Left ventricle myocardium inferior (tissue), 1 donor: ENCODE results near the gene MACROD2. TPM values are rescaled to one million over a fixed set of nuclear protein-coding genes. Genes with fewer than 3 reads are reported as not detected.

Source experiments
- DNase-seq: peaks from one replicate; pipeline ENCODE4 v3.0.0-alpha.2; 2020
- H3K27ac ChIP-seq: fragments of 200-600 bp; replicated peaks from 2 replicates; pipeline ENCODE4 v1.8.0; 2021
- H3K27me3 ChIP-seq: fragments of 200-600 bp; 2 replicates; pipeline ENCODE4 v1.8.0; 2021; ENCODE audit warnings: low read depth
- H3K36me3 ChIP-seq: fragments of 200-600 bp; 2 replicates; pipeline ENCODE4 v1.8.0; 2021
- H3K4me1 ChIP-seq: fragments of 200-600 bp; 2 replicates; pipeline ENCODE4 v1.8.0; 2021
- H3K4me3 ChIP-seq: fragments of 200-600 bp; 2 replicates; pipeline ENCODE4 v1.8.0; 2021; ENCODE audit warnings: mild to moderate bottlenecking, moderate library complexity
- H3K9me3 ChIP-seq: fragments of 200-600 bp; replicated peaks from 2 replicates; pipeline ENCODE4 v1.8.0; 2021
- CTCF ChIP-seq: fragments of 200-600 bp; IDR thresholded peaks from 2 replicates; pipeline ENCODE4 v1.8.0; 2021; ENCODE audit warnings: antibody characterized with exemption, mild to moderate bottlenecking, borderline replicate concordance
- intact Hi-C: fragments of 100-400 bp; cut with micrococcal nuclease; formaldehyde crosslinking; loops from one replicate; pipeline ENCODE4 v1.11.0; 2022
- total RNA-seq: library from RNA; stranded (reverse); fragmentation: NEBNext Ultra II Directional; extraction: Animal tissue kit (Norgen Biotek cat#: 25700); gene quantifications from one replicate; pipeline ENCODE4 v1.2.1, GENCODE V29; 2021
- donor health status: DM: no; HTN: yes; CAD: no; lungs with severe emphysema.

Gene MACROD2
- total RNA-seq, 1 donor from 2014 or later = 3.6 TPM

GRCh38 chr20:15840636-15841301 is 1845.5 kb downstream of the MACROD2 start:
- DNase-seq = no peak
- no peak for TF ChIP-seq CTCF
- intact Hi-C loops = no loop called here
- Histone ChIP-seq H3K4me1 (no peaks in the 10 kb centered on the region), H3K27ac (no peak overlapping the region), H3K4me3 (no peak overlapping the region), H3K27me3 (no peaks in the 10 kb centered on the region), H3K9me3 (no peaks in the 10 kb centered on the region), H3K36me3 (no peaks in the 10 kb centered on the region)

- Histone ChIP-seq H3K4me1 (no peaks in the 10 kb centered on the region), H3K27me3 (no peaks in the 10 kb centered on the region), H3K9me3 (no peaks in the 10 kb centered on the region), H3K36me3 (no peaks in the 10 kb centered on the region), H3K27ac (no peak overlapping the region), H3K4me3 (no peak overlapping the region)
- peak; percentile 29 for TF ChIP-seq CTCF
- intact Hi-C loops = no loop called here
- no peak for DNase-seq
Measured at GRCh38 chr20:15842872-15843271, 1847.6 kb downstream of the MACROD2 start.

- no peaks in the 10 kb centered on the region for H3K4me1 ChIP-seq
- TF ChIP-seq CTCF = no peak
- DNase-seq = no peak
- H3K36me3 ChIP-seq = no peaks in the 10 kb centered on the region
- no peaks in the 10 kb centered on the region for H3K9me3 ChIP-seq
- H3K27me3 ChIP-seq = no peaks in the 10 kb centered on the region
- no peak overlapping the region for H3K27ac ChIP-seq
- H3K4me3 ChIP-seq = no peak overlapping the region
- intact Hi-C loops = no loop called here
Measured at GRCh38 chr20:15843777-15844176, 1848.5 kb downstream of the MACROD2 start.

GRCh38 chr20:15847196-15847784 is 1852.0 kb downstream of the MACROD2 start:
- TF ChIP-seq CTCF = no peak
- intact Hi-C loops = no loop called here

GRCh38 chr20:15848126-15848525 is 1852.8 kb downstream of the MACROD2 start:
- H3K4me3 ChIP-seq = no peak overlapping the region
- no peaks in the 10 kb centered on the region for H3K4me1 ChIP-seq
- no peaks in the 10 kb centered on the region for H3K27me3 ChIP-seq
- DNase-seq = no peak
- H3K36me3 ChIP-seq = no peaks in the 10 kb centered on the region
- intact Hi-C loops = no loop called here
- H3K9me3 ChIP-seq = no peaks in the 10 kb centered on the region
- H3K27ac ChIP-seq = no peak overlapping the region
- no peak for TF ChIP-seq CTCF

More at GRCh38 chr20:15847196-15847784, 1852.0 kb downstream of the MACROD2 start:
- Histone ChIP-seq H3K27ac (no peak overlapping the region), H3K4me1 (no peaks in the 10 kb centered on the region), H3K9me3 (no peaks in the 10 kb centered on the region), H3K4me3 (no peak overlapping the region), H3K36me3 (no peaks in the 10 kb centered on the region), H3K27me3 (no peaks in the 10 kb centered on the region)
- DNase-seq = no peak
